ENCODE measurements around the gene LHX3.

LHX3 gene

DNA sequence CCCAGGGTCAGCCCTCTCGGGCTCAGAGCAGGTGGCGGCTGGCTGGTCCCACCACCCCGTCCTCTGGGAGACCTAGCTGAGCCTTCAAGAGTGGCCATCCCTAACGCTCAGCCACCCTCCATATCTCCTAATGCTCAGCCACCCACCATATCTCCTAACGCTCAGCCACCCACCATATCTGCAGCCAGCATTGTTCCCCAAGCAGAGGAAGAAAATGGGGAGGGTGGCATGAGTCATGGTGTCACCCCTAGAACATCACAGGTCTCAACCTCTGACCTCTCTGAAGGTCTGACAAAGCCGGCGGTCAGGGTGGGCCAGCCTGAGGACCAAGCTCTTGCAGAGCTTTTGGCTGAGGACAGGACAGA lies 14.7 kb downstream of the LHX3 start:
- peaks cover 49% of the 10 kb centered on the region for H3K27me3 ChIP-seq (ENCODE audit: insufficient read depth, poor library complexity, severe bottlenecking)
- no peak overlapping the region for H3K4me3 ChIP-seq (replicated peaks; ENCODE audit: insufficient read depth, low read length)
- TF ChIP-seq, protein P1, sequence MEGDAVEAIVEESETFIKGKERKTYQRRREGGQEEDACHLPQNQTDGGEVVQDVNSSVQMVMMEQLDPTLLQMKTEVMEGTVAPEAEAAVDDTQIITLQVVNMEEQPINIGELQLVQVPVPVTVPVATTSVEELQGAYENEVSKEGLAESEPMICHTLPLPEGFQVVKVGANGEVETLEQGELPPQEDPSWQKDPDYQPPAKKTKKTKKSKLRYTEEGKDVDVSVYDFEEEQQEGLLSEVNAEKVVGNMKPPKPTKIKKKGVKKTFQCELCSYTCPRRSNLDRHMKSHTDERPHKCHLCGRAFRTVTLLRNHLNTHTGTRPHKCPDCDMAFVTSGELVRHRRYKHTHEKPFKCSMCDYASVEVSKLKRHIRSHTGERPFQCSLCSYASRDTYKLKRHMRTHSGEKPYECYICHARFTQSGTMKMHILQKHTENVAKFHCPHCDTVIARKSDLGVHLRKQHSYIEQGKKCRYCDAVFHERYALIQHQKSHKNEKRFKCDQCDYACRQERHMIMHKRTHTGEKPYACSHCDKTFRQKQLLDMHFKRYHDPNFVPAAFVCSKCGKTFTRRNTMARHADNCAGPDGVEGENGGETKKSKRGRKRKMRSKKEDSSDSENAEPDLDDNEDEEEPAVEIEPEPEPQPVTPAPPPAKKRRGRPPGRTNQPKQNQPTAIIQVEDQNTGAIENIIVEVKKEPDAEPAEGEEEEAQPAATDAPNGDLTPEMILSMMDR (IDR thresholded peaks at IDR 0.05; ENCODE audit: insufficient read depth, low read length): no peak
- TF ChIP-seq REST (IDR thresholded peaks at IDR 0.05; ENCODE audit: insufficient replicate concordance, low read depth) (no peak), GABPA (IDR thresholded peaks at IDR 0.05; ENCODE audit: low read depth) (no peak), SPI1 (IDR thresholded peaks at IDR 0.05; ENCODE audit: borderline replicate concordance, low read depth) (no peak), POLR2AphosphoS5 (IDR thresholded peaks at IDR 0.05; ENCODE audit: low read depth) (no peak)
- no peak overlapping the region for H3K27ac ChIP-seq (replicated peaks)
- DNase-seq (ENCODE audit: low read depth in 1 of 2, low spot score in 1 of 2): no peak

DNA sequence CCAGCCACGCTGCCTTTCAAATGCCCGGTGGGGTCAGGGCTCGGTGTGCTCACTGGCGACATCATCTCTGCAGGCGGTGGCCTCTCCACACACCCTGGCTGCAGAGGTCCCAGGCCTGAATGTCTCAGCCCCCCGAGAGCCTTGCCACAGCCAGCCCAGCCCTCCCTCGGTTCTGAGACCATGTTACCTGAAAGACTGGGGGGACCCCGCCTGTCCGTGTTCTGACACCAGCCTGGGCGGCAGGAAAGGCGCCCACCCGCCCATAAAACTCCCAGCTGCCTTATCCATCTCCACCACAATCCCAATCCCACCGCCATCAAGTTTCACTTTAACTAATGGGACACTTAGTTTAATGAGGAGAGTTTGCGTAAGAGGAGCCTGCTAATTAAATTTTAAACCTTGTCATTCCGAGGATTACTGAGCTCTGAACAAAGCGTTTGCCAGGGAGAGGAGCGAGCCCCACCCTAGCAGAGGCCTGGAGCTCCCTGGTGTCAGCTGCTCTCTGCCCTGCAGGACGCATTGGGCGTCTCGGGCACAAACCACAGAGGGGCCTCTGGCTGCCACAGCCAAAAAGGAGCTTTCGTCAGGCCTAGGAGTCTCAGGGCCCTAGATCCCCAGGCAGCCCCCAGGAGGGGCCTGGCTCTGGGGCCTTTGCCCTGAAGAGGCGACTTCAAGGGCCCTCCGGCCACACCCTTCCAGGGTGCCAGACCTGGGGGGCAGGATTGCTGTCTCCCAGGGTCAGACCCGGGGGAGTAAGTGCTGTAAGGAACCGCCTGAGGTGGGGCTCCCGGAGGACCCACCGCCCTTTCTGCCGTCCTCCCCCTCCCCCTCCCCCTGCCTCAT lies 15.3 kb downstream of the LHX3 start:
- TF ChIP-seq, protein P1 (IDR thresholded peaks at IDR 0.05; ENCODE audit: insufficient read depth, low read length): no peak
- TF ChIP-seq GABPA (IDR thresholded peaks at IDR 0.05; ENCODE audit: low read depth) (no peak), POLR2AphosphoS5 (IDR thresholded peaks at IDR 0.05; ENCODE audit: low read depth) (no peak), REST (IDR thresholded peaks at IDR 0.05; ENCODE audit: insufficient replicate concordance, low read depth) (no peak), SPI1 (IDR thresholded peaks at IDR 0.05; ENCODE audit: borderline replicate concordance, low read depth) (no peak)
- no peak for DNase-seq (ENCODE audit: low read depth in 1 of 2, low spot score in 1 of 2)
- no peak overlapping the region for H3K27ac ChIP-seq (replicated peaks)
- peaks cover 43% of the 10 kb centered on the region for H3K27me3 ChIP-seq (ENCODE audit: insufficient read depth, poor library complexity, severe bottlenecking)
- H3K4me3 ChIP-seq (replicated peaks; ENCODE audit: insufficient read depth, low read length): no peak overlapping the region

GRCh38 chr9:136187683-136188586 lies 17.0 kb downstream of the LHX3 start:
- no peak for TF ChIP-seq GABPA (IDR thresholded peaks at IDR 0.05; ENCODE audit: low read depth)
- TF ChIP-seq, protein P1 (IDR thresholded peaks at IDR 0.05; ENCODE audit: insufficient read depth, low read length): no peak
- no peak for TF ChIP-seq SPI1 (IDR thresholded peaks at IDR 0.05; ENCODE audit: borderline replicate concordance, low read depth)
- no peak for TF ChIP-seq REST (IDR thresholded peaks at IDR 0.05; ENCODE audit: insufficient replicate concordance, low read depth)
- no peak for TF ChIP-seq POLR2AphosphoS5 (IDR thresholded peaks at IDR 0.05; ENCODE audit: low read depth)
- Histone ChIP-seq H3K27me3 (ENCODE audit: insufficient read depth, poor library complexity, severe bottlenecking) (peaks cover 30% of the 10 kb centered on the region), H3K27ac (replicated peaks) (no peak overlapping the region), H3K4me3 (replicated peaks; ENCODE audit: insufficient read depth, low read length) (no peak overlapping the region)
- DNase-seq (ENCODE audit: low read depth in 1 of 2, low spot score in 1 of 2): no peak
